H1 (cell line): ENCODE measurements around the gene GAS7. TPM values are rescaled to one million over a fixed set of nuclear protein-coding genes. Genes with fewer than 3 reads are reported as not detected.

ENCODE experiments used
- CTCF ChIA-PET: fragments of 300-600 bp; sonication (Branson Sonifier 250); formaldehyde crosslinking; loops from one replicate; lab custom pipeline; 2021; ENCODE audit not compliant: partially characterized antibody; lab: Charles Lee
- POLR2A ChIA-PET: fragments of 300-600 bp; sonication (Branson Sonifier 250); formaldehyde crosslinking; loops from one replicate; lab custom pipeline; 2021; ENCODE audit warnings: inconsistent platforms; ENCODE audit not compliant: partially characterized antibody; lab: Charles Lee
- DNase-seq, 2 experiments: peaks; one replicate each; pipeline versions ENCODE4 v3.0.0 to v3.0.0-alpha.2; 2010 to 2022; ENCODE audit warnings: low spot score in 2 of 2, low read depth in 1 of 2, mixed read lengths in 1 of 2
- FAIRE-seq: peaks from 2 replicates; lab custom pipeline; 2011; peaks lifted over from hg19 to GRCh38; lab: Jason Lieb, UNC
- H2AFZ ChIP-seq: 2 replicates; pipeline ENCODE4 v1.8.1; 2012; ENCODE audit warnings: low read length, inconsistent platforms
- H2AK5ac ChIP-seq: 2 replicates; pipeline ENCODE4 v1.6.1; 2013; ENCODE audit warnings: low read depth, low read length
- H2BK120ac ChIP-seq: replicated peaks from 2 replicates; pipeline ENCODE3; 2013; ENCODE audit warnings: low read depth, low read length, inconsistent platforms
- H2BK12ac ChIP-seq: 2 replicates; pipeline ENCODE4 v1.6.1; 2013; ENCODE audit warnings: low read depth, low read length
- H2BK15ac ChIP-seq: 2 replicates; pipeline ENCODE4 v1.6.1; 2013; ENCODE audit warnings: low read length
- H2BK20ac ChIP-seq: 2 replicates; pipeline ENCODE4 v1.6.1; 2013; ENCODE audit warnings: low read length
- H2BK5ac ChIP-seq: 2 replicates; pipeline ENCODE4 v1.6.1; 2013; ENCODE audit warnings: low read depth, low read length
- H3K14ac ChIP-seq: 2 replicates; pipeline ENCODE4 v1.6.1; 2013; ENCODE audit warnings: inconsistent platforms; ENCODE audit not compliant: insufficient read length
- H3K18ac ChIP-seq: 2 replicates; pipeline ENCODE4 v1.6.1; 2013; ENCODE audit warnings: low read length; ENCODE audit errors: extremely low read depth
- H3K23ac ChIP-seq: 2 replicates; pipeline ENCODE4 v1.6.1; 2013; ENCODE audit warnings: inconsistent platforms; ENCODE audit not compliant: insufficient read length
- H3K23me2 ChIP-seq: 2 replicates; pipeline ENCODE4 v1.6.1; 2013; ENCODE audit warnings: low read depth, low read length
- H3K27ac ChIP-seq: 2 replicates; pipeline ENCODE4 v1.6.1; 2011; ENCODE audit warnings: low read depth, low read length, inconsistent platforms
- H3K27me3 ChIP-seq, 4 experiments: replicated peaks in 1 of 4; 1 replicate in 1 of 4; 2 replicates in 3 of 4; pipeline versions ENCODE4 v1.6.1 to v1.8.1; 2011 to 2013; ENCODE audit warnings: low read length in 3 of 4, mild to moderate bottlenecking in 3 of 4, inconsistent platforms in 2 of 4, mixed read lengths in 2 of 4, moderate library complexity in 1 of 4; ENCODE audit not compliant: control insufficient read depth in 3 of 4, insufficient read depth in 3 of 4; ENCODE audit errors: extremely low read depth in 1 of 4
- H3K36me3 ChIP-seq, 4 experiments: 2 replicates each; pipeline versions ENCODE4 v1.6.1 to v1.8.1; 2011 to 2013; ENCODE audit warnings: mild to moderate bottlenecking in 4 of 4, low read length in 3 of 4, moderate library complexity in 2 of 4, control low read depth in 1 of 4, inconsistent platforms in 1 of 4; ENCODE audit not compliant: insufficient read depth in 4 of 4, control insufficient read depth in 2 of 4
- H3K4ac ChIP-seq: replicated peaks from 2 replicates; pipeline ENCODE3; 2013; ENCODE audit warnings: low read length, low read depth, mixed read lengths, inconsistent platforms; ENCODE audit not compliant: insufficient read length
- H3K4me1 ChIP-seq, 4 experiments: replicated peaks in 1 of 4; 1 replicate in 1 of 4; 2 replicates in 3 of 4; pipeline versions ENCODE4 v1.6.1 to v1.8.1; 2011 to 2013; ENCODE audit warnings: low read length in 3 of 4, inconsistent platforms in 2 of 4, mixed read lengths in 1 of 4; ENCODE audit not compliant: insufficient read depth in 4 of 4, control insufficient read depth in 3 of 4
- H3K4me2 ChIP-seq, 2 experiments: 2 replicates each; pipeline versions ENCODE4 v1.6.1 to v1.8.1; 2011 to 2013; ENCODE audit warnings: low read depth in 2 of 2, low read length in 2 of 2, control low read depth in 1 of 2, inconsistent platforms in 1 of 2, mild to moderate bottlenecking in 1 of 2; ENCODE audit not compliant: insufficient read depth in 1 of 2
- H3K4me3 ChIP-seq, 4 experiments: fragments of 200-600, 300-600 bp in 1 of 4; sonication (generic), shearing (Covaris generic), sonication (Bioruptor Twin) in 1 of 4; 2 replicates each; pipeline versions ENCODE4 v1.5.1 to v1.8.1; 2011 to 2016; ENCODE audit warnings: low read length in 4 of 4, low read depth in 3 of 4, control low read depth in 2 of 4, inconsistent platforms in 2 of 4, mild to moderate bottlenecking in 2 of 4, mixed read lengths in 1 of 4, moderate library complexity in 1 of 4; ENCODE audit not compliant: insufficient read depth in 2 of 4; ENCODE audit errors: extremely low read depth in 1 of 4
- H3K56ac ChIP-seq: replicated peaks from 2 replicates; pipeline ENCODE3; 2013; ENCODE audit warnings: low read depth, mild to moderate bottlenecking, mixed read lengths, low read length, inconsistent platforms; ENCODE audit not compliant: insufficient read length
- H3K79me1 ChIP-seq: 2 replicates; pipeline ENCODE4 v1.6.1; 2013; ENCODE audit warnings: low read depth, low read length, control low read depth
- H3K79me2 ChIP-seq, 2 experiments: 2 replicates each; pipeline versions ENCODE4 v1.6.1 to v1.8.1; 2012 to 2013; ENCODE audit warnings: low read length in 2 of 2, mild to moderate bottlenecking in 2 of 2, inconsistent platforms in 1 of 2; ENCODE audit not compliant: insufficient read depth in 2 of 2, control insufficient read depth in 1 of 2
- H3K9ac ChIP-seq, 4 experiments: replicated peaks in 1 of 4; 1 replicate in 1 of 4; 2 replicates in 3 of 4; pipeline versions ENCODE4 v1.6.1 to v1.8.1; 2011 to 2013; ENCODE audit warnings: low read depth in 3 of 4, low read length in 3 of 4, control low read depth in 2 of 4, mild to moderate bottlenecking in 2 of 4, moderate library complexity in 2 of 4, inconsistent platforms in 1 of 4; ENCODE audit errors: extremely low read depth in 1 of 4
- H3K9me3 ChIP-seq, 2 experiments: 2 replicates each; pipeline versions ENCODE4 v1.6.1 to v1.8.1; 2012 to 2013; ENCODE audit warnings: mild to moderate bottlenecking in 2 of 2, moderate library complexity in 2 of 2, control low read depth in 1 of 2, inconsistent platforms in 1 of 2, low read depth in 1 of 2, low read length in 1 of 2, mixed read lengths in 1 of 2; ENCODE audit not compliant: insufficient read depth in 2 of 2
- H4K20me1 ChIP-seq, 2 experiments: replicated peaks in 1 of 2; 2 replicates each; pipeline versions ENCODE3 to v1.8.1; 2011 to 2013; ENCODE audit warnings: inconsistent platforms in 2 of 2, low read length in 2 of 2, mild to moderate bottlenecking in 1 of 2; ENCODE audit not compliant: insufficient read depth in 2 of 2, control insufficient read depth in 1 of 2
- H4K5ac ChIP-seq: 2 replicates; pipeline ENCODE4 v1.6.1; 2013; ENCODE audit warnings: low read length, low read depth, mixed read lengths, inconsistent platforms; ENCODE audit not compliant: insufficient read length
- H4K8ac ChIP-seq: 2 replicates; pipeline ENCODE4 v1.8.0; 2013; ENCODE audit warnings: mild to moderate bottlenecking, moderate library complexity, low read length, inconsistent platforms; ENCODE audit not compliant: insufficient read depth; ENCODE audit errors: extremely low read depth
- H4K91ac ChIP-seq: replicated peaks from 2 replicates; pipeline ENCODE3; 2013; ENCODE audit warnings: low read length, mixed read lengths, inconsistent platforms; ENCODE audit not compliant: insufficient read length
- TBP ChIP-seq: IDR thresholded peaks from 2 replicates; pipeline ENCODE4 v1.6.1; 2011; ENCODE audit warnings: low read depth, low read length, improper control_type of control experiment
- WGBS, 2 experiments: shearing (Covaris generic) in 1 of 2; methylation state at CpG; one replicate each; pipeline versions ENCODE4 v1.1.6 to v1.1.7; 2013 to 2015; ENCODE audit warnings: low lambda C conversion rate in 2 of 2, mixed read lengths in 2 of 2, inconsistent platforms in 1 of 2, low coverage in 1 of 2, missing lambda C conversion rate in 1 of 2; ENCODE audit not compliant: insufficient replicate concordance in 2 of 2, insufficient coverage in 1 of 2, insufficient read length in 1 of 2; ENCODE audit errors: extremely low coverage in 1 of 2, missing lambda C conversion rate in 1 of 2; 5-methylcytosine and 5-hydroxymethylcytosine counted together
- polyA plus RNA-seq, 7 experiments: library from polyadenylated mRNA; depleted of rRNA in 3 of 7; stranded (reverse) in 5 of 7; unstranded in 2 of 7; fragments of >200 nt in 5 of 7; fragments of 200-250 nt in 2 of 7; gene quantifications; 1 replicate in 5 of 7; 2 replicates in 1 of 7; 4 replicates in 1 of 7; pipeline versions ENCODE4 v1.2.1 to v1.2.3, GENCODE V29; 2011 to 2013; ENCODE audit warnings: missing spikeins in 2 of 7, mixed read lengths in 2 of 7
- total RNA-seq: library from RNA; stranded (reverse); fragmentation: NEBNext Ultra II Directional; extraction: Animal tissue kit (Norgen Biotek cat#: 25700); gene quantifications from 2 replicates; pipeline ENCODE4 v1.2.1, GENCODE V29; 2021

Gene GAS7
- total and polyA plus RNA-seq, 2 of the 8 experiments (the other 6 are each of a cell fraction or from before 2014, with no cell fraction given) = 5.0 to 14.5 TPM

DNA sequence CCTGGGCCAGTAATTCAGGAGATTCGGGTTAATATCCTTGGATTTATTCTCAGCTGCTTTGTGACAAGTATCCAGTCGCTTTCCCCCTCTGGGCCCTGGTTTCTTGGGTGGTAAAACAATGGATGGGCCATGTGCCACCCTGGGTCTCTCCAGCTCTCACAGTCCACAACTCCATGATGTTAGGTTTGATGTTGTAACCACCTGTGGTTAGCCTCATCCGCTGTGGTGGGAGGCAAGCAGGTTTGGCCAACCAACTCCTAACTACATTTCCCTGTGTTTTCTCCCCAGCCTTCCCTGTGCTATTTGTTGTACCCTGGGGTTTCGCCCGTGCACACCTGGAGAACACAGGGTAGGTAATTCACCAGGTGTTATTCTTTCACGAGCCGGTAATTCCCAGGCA, 337.6 kb downstream of the GAS7 start:
- no peak for TF ChIP-seq TBP
- H2BK120ac ChIP-seq = no peak overlapping the region
- no peak overlapping the region for H3K14ac ChIP-seq
- no peaks in the 10 kb centered on the region for H4K20me1 ChIP-seq
- no peaks in the 10 kb centered on the region for H3K79me2 ChIP-seq
- H3K4ac ChIP-seq = no peak overlapping the region
- peaks cover 0 to 5% of the 10 kb centered on the region in 2 experiments; a peak in 1 of 4 replicates for H3K9me3 ChIP-seq
- H2BK12ac ChIP-seq = no peak overlapping the region
- no peaks in the 10 kb centered on the region for H3K27me3 ChIP-seq
- POLR2A ChIA-PET = no interaction called here
- no peak overlapping the region for H3K27ac ChIP-seq
- H3K36me3 ChIP-seq = no peaks in the 10 kb centered on the region
- no peak overlapping the region for H2AFZ ChIP-seq
- FAIRE-seq (no peak), DNase-seq (no peak)
- H2AK5ac ChIP-seq = no peak overlapping the region
- H3K18ac ChIP-seq = no peak overlapping the region
- no peak overlapping the region for H2BK5ac ChIP-seq
- CTCF ChIA-PET = interaction anchor here (1.1 to 1.4 kb wide), 2 partner anchors 28 to 29 kb away, joined by 3 to 6 read pairs; no protein-coding TSS in a partner anchor
- no peak overlapping the region for H3K4me3 ChIP-seq
- H3K4me2 ChIP-seq = no peak overlapping the region
- H4K91ac ChIP-seq = no peak overlapping the region
- H4K5ac ChIP-seq = no peak overlapping the region
- no peaks in the 10 kb centered on the region for H3K23me2 ChIP-seq
- no peaks in the 10 kb centered on the region for H3K4me1 ChIP-seq
- H3K79me1 ChIP-seq = no peaks in the 10 kb centered on the region
- no peak overlapping the region for H3K9ac ChIP-seq
- 88% methylated on average over 6 of the region's 7 CpGs; no CpG with 5 or more reads in 1 of the 2 experiments for WGBS, 2 experiments
- no peak overlapping the region for H4K8ac ChIP-seq
- no peak overlapping the region for H2BK15ac ChIP-seq
- H2BK20ac ChIP-seq = no peak overlapping the region
- H3K56ac ChIP-seq = no peak overlapping the region
- no peak overlapping the region for H3K23ac ChIP-seq

Other genes starting within 250 kb of the GAS7 start
- gene MYH13, start 174.4 kb upstream of the GAS7 start, total RNA-seq = not detected in 2 replicates
- not detected in 2 replicates for gene MYH13, start 174.4 kb upstream of the GAS7 start, polyA plus RNA-seq (2011; rRNA removed)
- not detected in 2 replicates for gene MYH8, start 223.3 kb upstream of the GAS7 start, total RNA-seq
- gene MYH8, start 223.3 kb upstream of the GAS7 start, polyA plus RNA-seq (2011; rRNA removed) = not detected in 2 replicates